Endometrial microvascular endothelial cells (primary cell): Measurements from ENCODE around the gene NOS1. TPM values are rescaled to one million over a fixed set of nuclear protein-coding genes. Genes with fewer than 3 reads are reported as not detected.
"Not testable (repeated sequence)": the region's sequence is repeated elsewhere in the genome, so short reads cannot be mapped to it uniquely, and the experiment has no call there.

Source experiments
- in situ Hi-C: cut with HindIII; loops from 2 replicates; pipeline ENCODE4 v1.10.0; 2017; ENCODE audit warnings: low sequenced_read_pairs, low pct_unique_long_range_greater_than_20kb; ENCODE audit errors: inconsistent ontology term
- total RNA-seq: library from RNA; depleted of rRNA; stranded (reverse); fragments of >200 nt; gene quantifications from one replicate; pipeline ENCODE4 v1.2.3, GENCODE V29; 2015; ENCODE audit errors: inconsistent ontology term

Gene NOS1
- total RNA-seq, 1 donor from 2014 or later, result not detected

- in situ Hi-C loops, result no loop called here
These were observed 167.5 kb downstream of the NOS1 start for GRCh38 chr12:117193903-117194302.

- in situ Hi-C loops, result not testable (repeated sequence)
These were observed 168.8 kb downstream of the NOS1 start for GRCh38 chr12:117192581-117192980.

- in situ Hi-C loops, result no loop called here
These were observed 169.4 kb downstream of the NOS1 start for GRCh38 chr12:117192057-117192456.

- in situ Hi-C loops, result no loop called here
These were observed 171.1 kb downstream of the NOS1 start, which contains the start of gene FBXO21 for GRCh38 chr12:117190210-117190781. Gene FBXO21 (minus strand): TSS chr12:117190470. CDS start chr12:117190456, 14 bp downstream.

GRCh38 chr12:117189725-117190209, 171.7 kb downstream of the NOS1 start:
- in situ Hi-C loops, result no loop called here

- in situ Hi-C loops, result no loop called here
These were observed 172.3 kb downstream of the NOS1 start for GRCh38 chr12:117188961-117189724.

- in situ Hi-C loops, result no loop called here
These were observed 173.2 kb downstream of the NOS1 start for GRCh38 chr12:117188121-117188665.

- in situ Hi-C loops, result no loop called here
These were observed 174.0 kb downstream of the NOS1 start for GRCh38 chr12:117187421-117187820.

GRCh38 chr12:117182866-117183265, 178.6 kb downstream of the NOS1 start:
- in situ Hi-C loops, result no loop called here

- in situ Hi-C loops, result not testable (repeated sequence)
These were observed 180.0 kb downstream of the NOS1 start for GRCh38 chr12:117181468-117181843.

- in situ Hi-C loops, result no loop called here
These were observed 180.5 kb downstream of the NOS1 start for GRCh38 chr12:117180758-117181467.

- in situ Hi-C loops, result no loop called here
These were observed 182.7 kb downstream of the NOS1 start for GRCh38 chr12:117178745-117179144.

- in situ Hi-C loops, result no loop called here
These were observed 183.1 kb downstream of the NOS1 start for GRCh38 chr12:117178301-117178700.

GRCh38 chr12:117172168-117172567, 189.3 kb downstream of the NOS1 start:
- in situ Hi-C loops, result no loop called here

GRCh38 chr12:117171499-117172162, 189.8 kb downstream of the NOS1 start:
- in situ Hi-C loops, result no loop called here

- in situ Hi-C loops, result no loop called here
These were observed 191.9 kb downstream of the NOS1 start for GRCh38 chr12:117169548-117169947.

GRCh38 chr12:117168976-117169375, 192.4 kb downstream of the NOS1 start:
- in situ Hi-C loops, result no loop called here

- in situ Hi-C loops, result no loop called here
These were observed 193.7 kb downstream of the NOS1 start for GRCh38 chr12:117167769-117168168.

GRCh38 chr12:117166107-117166506, 195.3 kb downstream of the NOS1 start:
- in situ Hi-C loops, result no loop called here
